MM.1S (cell line): ENCODE data around the gene TAAR2.

ENCODE experiments used
- DNase-seq: peaks from one replicate; pipeline ENCODE4 v3.0.0-alpha.2; 2015
- H2AFZ ChIP-seq: fragments of 300-600 bp; sonication (generic); 2 replicates; pipeline ENCODE4 v1.6.0; 2016; ENCODE audit warnings: antibody characterized with exemption, low read length
- H3F3A ChIP-seq: fragments of 300-600 bp; sonication (generic); 2 replicates; pipeline ENCODE4 v1.6.1; 2016; ENCODE audit warnings: mild to moderate bottlenecking, antibody characterized with exemption, low read length, moderate library complexity, mixed read lengths; ENCODE audit not compliant: insufficient read depth
- H3K27ac ChIP-seq: fragments of 300-600 bp; sonication (generic); 2 replicates; pipeline ENCODE4 v1.5.1; 2016; ENCODE audit warnings: mild to moderate bottlenecking, low read length
- H3K27me3 ChIP-seq: fragments of 300-600 bp; sonication (generic); replicated peaks from 2 replicates; pipeline ENCODE4 v1.6.0; 2016; ENCODE audit warnings: low read length; ENCODE audit not compliant: insufficient read depth
- H3K36me3 ChIP-seq: fragments of 300-600 bp; sonication (generic); replicated peaks from 2 replicates; pipeline ENCODE4 v1.6.1; 2016; ENCODE audit warnings: mild to moderate bottlenecking, low read length, mixed read lengths; ENCODE audit not compliant: insufficient read depth
- H3K4me1 ChIP-seq: fragments of 300-600 bp; sonication (generic); 2 replicates; pipeline ENCODE4 v1.6.1; 2016; ENCODE audit warnings: low read length, mixed read lengths
- H3K4me2 ChIP-seq: fragments of 300-600 bp; sonication (generic); 2 replicates; pipeline ENCODE4 v1.6.0; 2016; ENCODE audit warnings: low read depth, low read length
- H3K4me3 ChIP-seq: fragments of 300-600 bp; sonication (generic); 2 replicates; pipeline ENCODE4 v1.5.1; 2016; ENCODE audit warnings: low read length, mixed read lengths
- H3K79me2 ChIP-seq: fragments of 300-600 bp; sonication (generic); 2 replicates; pipeline ENCODE4 v1.6.1; 2016; ENCODE audit warnings: mixed run types, low read length, mixed read lengths
- H3K9ac ChIP-seq: fragments of 300-600 bp; sonication (generic); 2 replicates; pipeline ENCODE4 v1.6.1; 2016; ENCODE audit warnings: low read length, mixed read lengths
- H3K9me2 ChIP-seq: fragments of 300-600 bp; sonication (generic); replicated peaks from 2 replicates; pipeline ENCODE4 v1.6.1; 2016; ENCODE audit warnings: mild to moderate bottlenecking, low read length, mixed read lengths; ENCODE audit not compliant: insufficient read depth
- H3K9me3 ChIP-seq: fragments of 300-600 bp; sonication (generic); replicated peaks from 2 replicates; pipeline ENCODE4 v1.6.1; 2016; ENCODE audit warnings: mild to moderate bottlenecking, low read length, mixed read lengths; ENCODE audit not compliant: insufficient read depth
- H4K20me1 ChIP-seq: fragments of 300-600 bp; sonication (generic); 2 replicates; pipeline ENCODE4 v1.6.1; 2016; ENCODE audit warnings: mild to moderate bottlenecking, low read length, moderate library complexity, mixed read lengths; ENCODE audit not compliant: insufficient read depth
- CTCF ChIP-seq: fragments of 300-600 bp; sonication (generic); IDR thresholded peaks from 2 replicates; pipeline ENCODE4 v1.5.1; 2016; ENCODE audit warnings: antibody characterized with exemption, low read length, mixed read lengths
- EZH2 ChIP-seq: fragments of 300-600 bp; sonication (generic); optimal IDR thresholded peaks from 2 replicates; pipeline ENCODE3; 2017; ENCODE audit warnings: low read depth, mild to moderate bottlenecking, antibody characterized with exemption, low read length, mixed read lengths
- EZH2phosphoT487 ChIP-seq: fragments of 300-600 bp; sonication (generic); IDR thresholded peaks from 2 replicates; pipeline ENCODE4 v1.6.1; 2018; ENCODE audit warnings: antibody characterized with exemption, low read length

TAAR2 gene

GRCh38 chr6:132598473-132598872 is 25.6 kb downstream of the TAAR2 start:
- DNase-seq, result peak; percentile 22
- no peaks in the 10 kb centered on the region for H4K20me1 ChIP-seq
- no peak overlapping the region for H3K4me3 ChIP-seq
- no peak overlapping the region for H2AFZ ChIP-seq
- no peaks in the 10 kb centered on the region for H3K36me3 ChIP-seq
- no peaks in the 10 kb centered on the region for H3K4me1 ChIP-seq
- H3K79me2 ChIP-seq, result no peaks in the 10 kb centered on the region
- H3F3A ChIP-seq, result no peaks in the 10 kb centered on the region
- TF ChIP-seq EZH2phosphoT487, result no peak
- peak; percentile 45 for TF ChIP-seq CTCF
- no peak overlapping the region for H3K4me2 ChIP-seq
- no peak overlapping the region for H3K27ac ChIP-seq
- no peaks in the 10 kb centered on the region for H3K9me3 ChIP-seq
- no peak overlapping the region for H3K9ac ChIP-seq
- no peaks in the 10 kb centered on the region for H3K27me3 ChIP-seq
- H3K9me2 ChIP-seq, result no peaks in the 10 kb centered on the region

GRCh38 chr6:132596201-132596600 is 27.9 kb downstream of the TAAR2 start:
- Histone ChIP-seq H3K4me3 (no peak overlapping the region), H3K27ac (no peak overlapping the region), H3K9ac (no peak overlapping the region), H4K20me1 (no peaks in the 10 kb centered on the region), H3K4me1 (no peaks in the 10 kb centered on the region), H3K79me2 (no peaks in the 10 kb centered on the region), H3K36me3 (no peaks in the 10 kb centered on the region), H3K9me2 (no peaks in the 10 kb centered on the region), H3K4me2 (no peak overlapping the region), H3K27me3 (no peaks in the 10 kb centered on the region), H3K9me3 (no peaks in the 10 kb centered on the region), H2AFZ (no peak overlapping the region), H3F3A (no peaks in the 10 kb centered on the region)
- no peak for DNase-seq
- TF ChIP-seq EZH2 (no peak), CTCF (no peak), EZH2phosphoT487 (no peak)

- no peaks in the 10 kb centered on the region for H3K27me3 ChIP-seq
- H3K9me3 ChIP-seq, result no peaks in the 10 kb centered on the region
- TF ChIP-seq CTCF (no peak), EZH2 (no peak), EZH2phosphoT487 (no peak)
- H4K20me1 ChIP-seq, result no peaks in the 10 kb centered on the region
- H3K79me2 ChIP-seq, result no peaks in the 10 kb centered on the region
- no peak for DNase-seq
- H3K4me1 ChIP-seq, result no peaks in the 10 kb centered on the region
- no peaks in the 10 kb centered on the region for H3K36me3 ChIP-seq
- H3K27ac ChIP-seq, result no peak overlapping the region
- no peak overlapping the region for H3K4me2 ChIP-seq
- no peak overlapping the region for H3K9ac ChIP-seq
- no peaks in the 10 kb centered on the region for H3K9me2 ChIP-seq
- no peaks in the 10 kb centered on the region for H3F3A ChIP-seq
- H3K4me3 ChIP-seq, result no peak overlapping the region
- H2AFZ ChIP-seq, result no peak overlapping the region
Measured at GRCh38 chr6:132592855-132593254, 31.2 kb downstream of the TAAR2 start.
